ENCODE measurements around the gene STT3B.

STT3B gene

GRCh38 chr3:31613177-31613576 lies 80.5 kb downstream of the STT3B start:
- DNase-seq = no peak

GRCh38 chr3:31613654-31614053 lies 80.9 kb downstream of the STT3B start:
- DNase-seq = no peak

GRCh38 chr3:31614162-31614921 lies 81.6 kb downstream of the STT3B start:
- DNase-seq = no peak

GRCh38 chr3:31615071-31615875 lies 82.5 kb downstream of the STT3B start:
- DNase-seq = no peak

GRCh38 chr3:31616711-31617110 lies 84.0 kb downstream of the STT3B start:
- DNase-seq = no peak

- no peak for DNase-seq
Observed at GRCh38 chr3:31620656-31621055, 87.9 kb downstream of the STT3B start.

GRCh38 chr3:31621314-31621713 lies 88.6 kb downstream of the STT3B start:
- no peak for DNase-seq

- no peak for DNase-seq
Observed at GRCh38 chr3:31622636-31623288, 90.0 kb downstream of the STT3B start.

- DNase-seq = no peak
Observed at GRCh38 chr3:31624083-31624709, 91.5 kb downstream of the STT3B start.

GRCh38 chr3:31625358-31625757 lies 92.6 kb downstream of the STT3B start:
- no peak for DNase-seq

- no peak for DNase-seq
Observed at GRCh38 chr3:31629054-31629453, 96.3 kb downstream of the STT3B start.

- no peak for DNase-seq
Observed at GRCh38 chr3:31634476-31634875, 101.8 kb downstream of the STT3B start.

GRCh38 chr3:31635545-31635944 lies 102.8 kb downstream of the STT3B start:
- DNase-seq = no peak

GRCh38 chr3:31636049-31636448 lies 103.3 kb downstream of the STT3B start:
- no peak for DNase-seq

GRCh38 chr3:31636694-31637442 lies 104.1 kb downstream of the STT3B start:
- no peak for DNase-seq

GRCh38 chr3:31639828-31640227 lies 107.1 kb downstream of the STT3B start:
- no peak for DNase-seq

- DNase-seq = no peak
Observed at GRCh38 chr3:31645256-31645655, 112.5 kb downstream of the STT3B start.

- no peak for DNase-seq
Observed at GRCh38 chr3:31648286-31648968, 115.7 kb downstream of the STT3B start.

- DNase-seq = no peak
Observed at GRCh38 chr3:31652296-31652695, 119.6 kb downstream of the STT3B start.

GRCh38 chr3:31653464-31653863 lies 120.7 kb downstream of the STT3B start:
- DNase-seq = no peak

- no peak for DNase-seq
Observed at GRCh38 chr3:31654998-31655397, 122.3 kb downstream of the STT3B start.

GRCh38 chr3:31659246-31659645 lies 126.5 kb downstream of the STT3B start:
- no peak for DNase-seq
